Activated effector memory CD4-positive, alpha-beta T cell treated with Interleukin-2 at 50 U/mL for 16 hours (primary cell): ENCODE data around the gene PCSK6.
A peak's percentile ranks its signal among the peaks of the same experiment; 100 is the strongest.
"Not testable (repeated sequence)": the region's sequence is repeated elsewhere in the genome, so short reads cannot be mapped to it uniquely, and the experiment has no call there.

Experiments
- DNase-seq: peaks from one replicate; pipeline ENCODE4 v3.0.0-alpha.2; 2020

PCSK6 gene

GRCh38 chr15:101305820-101306255 is 183.7 kb downstream of the PCSK6 start:
- no peak for DNase-seq

DNA sequence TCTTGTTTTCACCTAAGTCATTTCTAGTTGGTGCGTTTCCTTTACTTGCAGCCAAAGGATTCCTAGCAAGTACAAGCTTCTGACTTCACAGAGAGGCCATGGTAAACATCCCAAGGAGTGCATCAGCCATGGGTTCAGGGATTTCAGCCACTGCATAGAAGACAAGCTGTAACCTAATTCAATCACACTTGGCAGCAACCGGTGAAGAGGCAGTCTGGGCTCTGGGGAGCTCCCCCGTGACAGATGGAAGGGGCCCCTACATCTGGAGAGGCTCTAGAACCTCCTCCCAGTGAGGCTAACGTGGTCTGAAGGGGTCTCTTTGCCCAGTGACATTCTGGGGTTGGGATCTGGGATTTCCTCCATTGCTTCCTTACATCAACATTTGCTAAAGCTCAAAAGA is 186.1 kb downstream of the PCSK6 start:
- no peak for DNase-seq

- DNase-seq: no peak
These were observed 192.8 kb downstream of the PCSK6 start for GRCh38 chr15:101296418-101297405.

GRCh38 chr15:101295607-101296161 is 193.8 kb downstream of the PCSK6 start:
- DNase-seq: no peak

- peak; percentile 95 for DNase-seq
These were observed 194.5 kb downstream of the PCSK6 start, which contains the start of gene SNRPA1 for GRCh38 chr15:101294731-101295606. Gene SNRPA1, minus strand, starts transcription at chr15:101295248. Its CDS starts 70 bp downstream, at chr15:101295178.

DNA sequence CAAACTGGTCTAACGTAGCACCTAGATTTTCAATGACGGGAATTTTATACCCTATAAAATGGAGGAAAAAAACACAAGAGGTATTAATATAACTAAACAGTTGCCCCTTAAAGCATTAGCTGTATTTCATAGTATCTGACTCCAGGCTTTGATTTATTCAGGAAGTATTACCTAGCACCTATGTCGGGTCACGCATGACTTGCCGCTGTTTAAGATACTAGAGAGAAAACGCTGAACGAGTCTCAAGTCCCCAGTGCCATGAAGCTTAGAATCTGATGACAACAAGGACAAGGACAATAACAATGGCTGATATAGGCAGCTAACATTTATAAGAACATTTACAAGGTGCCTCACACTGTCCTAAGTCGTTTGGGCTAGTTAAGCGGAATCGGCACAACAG is 196.4 kb downstream of the PCSK6 start:
- DNase-seq: no peak

DNA sequence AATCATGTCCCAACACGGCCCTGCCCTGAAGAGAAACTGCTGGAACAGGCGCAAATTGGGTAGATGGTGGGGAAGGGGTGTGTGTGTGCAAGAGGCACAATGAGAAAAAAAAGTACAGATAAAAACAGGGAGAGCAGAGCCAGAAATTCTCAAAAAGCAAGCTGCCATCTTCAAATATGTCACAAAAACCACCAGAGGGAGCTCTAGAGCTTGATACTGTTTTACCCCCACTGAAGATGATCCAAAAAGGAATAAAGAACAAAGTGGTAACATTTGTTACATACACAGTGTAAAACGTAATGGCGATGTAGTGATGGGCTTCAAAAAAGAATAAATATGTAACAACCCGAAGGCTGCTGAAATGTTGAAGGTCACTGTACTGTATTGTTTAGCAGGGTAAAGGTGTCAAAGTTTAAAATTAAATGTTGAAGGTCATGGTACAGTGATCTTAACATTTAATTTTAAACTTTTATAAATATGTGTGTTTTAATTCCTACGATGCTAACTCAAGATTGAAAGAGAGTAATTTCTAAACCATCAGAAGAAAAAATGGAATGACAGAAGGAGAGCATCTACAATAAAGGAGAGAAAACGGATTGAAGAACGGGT is 200.5 kb downstream of the PCSK6 start:
- no peak for DNase-seq

DNA sequence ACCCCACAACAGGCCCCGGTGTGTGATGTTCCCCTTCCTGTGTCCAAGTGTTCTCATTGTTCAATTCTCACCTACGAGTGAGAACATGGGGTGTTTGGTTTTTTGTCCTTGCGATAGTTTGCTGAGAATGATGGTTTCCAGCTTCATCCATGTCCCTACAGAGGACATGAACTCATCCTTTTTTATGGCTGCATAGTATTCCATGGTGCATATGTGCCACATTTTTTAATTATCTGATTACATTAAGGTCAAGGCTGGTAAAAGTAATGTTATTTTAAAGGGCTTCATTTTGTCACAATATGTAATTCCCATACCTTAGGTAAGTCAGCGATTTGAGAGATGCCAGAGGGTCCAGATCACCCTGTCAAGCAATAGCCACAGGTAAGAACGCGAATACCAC is 202.2 kb downstream of the PCSK6 start:
- DNase-seq: not testable (repeated sequence)

GRCh38 chr15:101286471-101287114 is 202.9 kb downstream of the PCSK6 start:
- DNase-seq: no peak

GRCh38 chr15:101283931-101284330 is 205.6 kb downstream of the PCSK6 start:
- DNase-seq: no peak

- no peak for DNase-seq
These were observed 209.5 kb downstream of the PCSK6 start for GRCh38 chr15:101280007-101280406.

GRCh38 chr15:101277943-101278564 is 211.5 kb downstream of the PCSK6 start:
- DNase-seq: no peak

DNA sequence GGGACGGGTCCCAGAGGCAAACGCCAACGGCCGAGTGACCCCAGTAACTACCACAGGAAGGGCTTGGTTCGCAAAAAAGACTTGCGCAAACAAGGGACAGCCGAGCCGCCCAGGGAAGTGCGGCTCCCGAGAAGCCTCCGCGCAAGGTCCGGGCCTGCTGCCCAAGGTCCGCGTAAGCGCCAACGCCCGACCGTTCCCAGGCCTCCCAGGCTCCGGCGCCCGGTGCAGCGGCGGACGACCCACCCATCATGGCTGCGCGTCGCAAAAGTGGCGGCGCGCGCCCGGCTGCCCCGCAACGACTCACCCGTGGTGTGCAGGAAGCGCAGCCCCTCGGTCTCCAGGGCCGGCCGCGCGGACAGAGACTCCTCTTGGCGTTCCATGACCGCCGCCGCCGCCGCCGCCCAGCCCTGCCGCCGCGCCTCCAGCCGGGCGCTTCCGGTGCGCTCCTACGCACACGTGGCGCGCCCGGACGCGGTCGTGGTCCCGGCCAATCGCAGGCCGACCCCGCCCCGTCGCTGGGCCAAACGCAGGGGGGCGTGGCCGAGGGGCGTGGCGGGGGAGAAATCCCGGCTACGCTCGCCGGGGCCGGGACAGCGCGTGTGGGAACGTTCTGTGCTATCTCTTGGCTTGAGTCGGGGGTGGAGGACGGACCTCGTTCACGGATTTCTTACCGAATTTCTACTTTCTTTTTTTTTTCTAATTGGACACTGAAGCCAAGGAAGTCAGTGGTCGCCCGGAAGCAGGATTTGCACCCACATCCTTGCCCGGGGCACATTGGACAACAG is 212.3 kb downstream of the PCSK6 start, which contains the start of gene SELENOS:
Gene SELENOS, minus strand, starts transcription at position 448 of the 785 bp plus-strand sequence. Its CDS starts 68 bp downstream, at position 380.
- DNase-seq: peak; percentile 78

DNA sequence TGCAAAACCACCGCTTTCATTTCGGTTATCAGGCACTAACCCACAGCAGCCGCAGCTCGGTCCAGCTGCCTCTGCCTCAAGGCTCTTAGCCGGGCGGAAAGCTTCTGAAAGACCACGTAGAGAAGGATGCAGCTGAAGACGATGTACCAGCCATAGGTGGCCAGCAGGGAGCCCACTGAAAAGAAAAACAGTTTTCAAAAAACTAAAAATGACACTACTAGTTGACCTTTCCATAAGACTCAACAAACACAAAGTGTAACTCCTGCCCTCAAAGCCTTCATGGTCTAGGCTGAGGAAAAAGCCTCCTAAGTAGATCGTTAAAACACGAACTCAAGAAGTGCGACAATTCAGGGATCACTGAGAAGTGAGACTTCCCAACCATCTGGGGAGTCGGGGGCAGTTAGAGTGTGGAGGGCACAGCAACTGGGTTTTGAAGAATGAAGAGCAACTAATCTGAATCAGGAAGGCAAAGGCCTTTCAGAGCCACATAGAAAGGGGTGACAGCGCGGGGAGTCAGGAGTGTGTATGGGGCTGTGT is 212.9 kb downstream of the PCSK6 start:
- DNase-seq: no peak

GRCh38 chr15:101275018-101275417 is 214.5 kb downstream of the PCSK6 start:
- no peak for DNase-seq

- DNase-seq: no peak
These were observed 216.0 kb downstream of the PCSK6 start for GRCh38 chr15:101273534-101273933.

DNA sequence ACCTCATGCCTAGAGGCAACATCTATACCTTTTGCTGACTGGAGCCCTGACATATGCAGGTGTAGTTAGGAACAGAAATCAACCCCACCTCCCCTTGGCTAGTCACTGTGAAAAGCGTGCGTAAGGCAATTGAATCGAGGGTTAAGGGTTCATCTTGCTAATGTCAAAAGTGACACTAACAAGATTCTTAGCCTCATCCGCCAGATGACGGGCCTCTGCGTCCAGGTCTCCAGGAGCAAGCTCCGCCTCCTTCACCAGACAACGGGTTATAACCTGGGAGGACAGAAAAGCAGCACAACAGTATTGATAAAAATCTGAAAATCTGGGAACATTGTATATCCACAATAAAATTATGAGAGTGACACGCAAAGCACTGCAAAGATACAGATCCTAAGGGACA is 216.9 kb downstream of the PCSK6 start:
- no peak for DNase-seq

DNA sequence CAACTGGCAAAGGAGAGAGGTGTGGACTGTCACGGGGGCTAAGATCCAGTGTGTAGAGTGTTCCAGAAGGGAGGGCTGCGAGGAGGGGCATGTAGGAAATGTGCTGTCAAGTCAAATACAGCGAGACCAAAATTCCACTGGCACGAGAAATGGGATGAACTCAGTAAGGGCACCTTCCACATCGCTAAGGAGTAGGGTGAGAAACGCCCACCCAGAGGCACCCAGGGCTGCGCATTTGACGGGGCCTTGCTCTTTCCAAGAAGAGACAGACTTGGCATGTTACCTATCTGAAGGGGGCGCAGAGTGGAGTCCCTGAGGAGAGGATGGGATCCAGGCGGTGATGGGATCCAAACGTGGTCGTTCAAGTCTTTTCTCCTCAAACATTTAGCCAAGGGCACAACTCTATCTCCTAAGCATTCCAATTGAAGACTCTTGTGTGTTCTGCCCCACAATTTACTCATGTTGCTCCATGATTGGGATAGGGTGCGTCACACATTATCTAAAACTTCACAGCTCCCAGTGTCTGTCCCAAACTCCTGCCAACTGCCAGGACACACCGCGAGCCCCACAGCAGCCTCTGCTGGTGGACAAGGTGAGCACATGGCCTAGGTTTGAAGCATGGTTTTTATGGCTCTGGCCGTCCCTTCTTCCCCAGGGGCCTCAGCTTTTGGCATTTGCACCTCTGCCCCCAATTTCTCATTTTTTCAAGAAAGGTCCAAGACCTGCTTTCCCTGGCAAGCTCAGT is 219.9 kb downstream of the PCSK6 start:
- no peak for DNase-seq

GRCh38 chr15:101267320-101268104 is 222.0 kb downstream of the PCSK6 start:
- DNase-seq: no peak
